Thymus (tissue), 11 donors: ENCODE results near the gene CD47. TPM values are rescaled to one million over a fixed set of nuclear protein-coding genes. Genes with fewer than 3 reads are reported as not detected.
A peak's percentile ranks its signal among the peaks of the same experiment; 100 is the strongest.

Source experiments
- DNase-seq, 9 donors: peaks; one replicate each; pipeline ENCODE4 v3.0.0-alpha.2; 2013; ENCODE audit warnings: low spot score in 9 of 9, low read depth in 6 of 9, missing footprints in 1 of 9
- H3K27ac ChIP-seq, 2 donors: one replicate each; pipeline ENCODE4 v1.5.1; 2013; ENCODE audit warnings: control low read depth in 1 of 2, low read depth in 1 of 2, low read length in 1 of 2, mild to moderate bottlenecking in 1 of 2, moderate library complexity in 1 of 2
- H3K27me3 ChIP-seq, 2 donors: one replicate each; pipeline ENCODE4 v1.5.1; 2013; ENCODE audit warnings: low read length in 1 of 2; ENCODE audit not compliant: control insufficient read depth in 2 of 2, insufficient read depth in 1 of 2
- H3K36me3 ChIP-seq, 2 donors: one replicate each; pipeline ENCODE4 v1.5.1; 2013; ENCODE audit warnings: low read length in 1 of 2, mild to moderate bottlenecking in 1 of 2, moderate library complexity in 1 of 2; ENCODE audit not compliant: control insufficient read depth in 2 of 2, insufficient read depth in 2 of 2
- H3K4me1 ChIP-seq, 2 donors: one replicate each; pipeline ENCODE4 v1.5.1; 2013; ENCODE audit warnings: low read length in 2 of 2; ENCODE audit not compliant: control insufficient read depth in 2 of 2, insufficient read depth in 2 of 2
- H3K4me3 ChIP-seq, 2 donors: one replicate each; pipeline ENCODE4 v1.5.1; 2013; ENCODE audit warnings: low read length in 2 of 2, control low read depth in 1 of 2, mild to moderate bottlenecking in 1 of 2
- H3K9me3 ChIP-seq, 2 donors: one replicate each; pipeline ENCODE4 v1.5.1; 2013; ENCODE audit warnings: low read length in 1 of 2, mild to moderate bottlenecking in 1 of 2; ENCODE audit not compliant: control insufficient read depth in 2 of 2, insufficient read depth in 1 of 2
- WGBS: extraction: QIAGEN DNeasy Blood & Tissue Kit; methylation state at CpG from one replicate; pipeline ENCODE4 v1.1.7; 2013; 5-methylcytosine and 5-hydroxymethylcytosine counted together
- polyA plus RNA-seq: library from polyadenylated mRNA; stranded (reverse); fragments of 200-250 nt; gene quantifications from one replicate; pipeline ENCODE4 v1.2.3, GENCODE V29; 2013
- total RNA-seq: library from RNA; stranded (reverse); fragments of 120-200 nt; gene quantifications from one replicate; pipeline ENCODE4 v1.2.4, GENCODE V29; 2013
- donor health status: healthy.

Gene CD47
- total and polyA plus RNA-seq, 2 donors: 65.8 to 103 TPM

GRCh38 chr3:108097322-108098002 is 6.6 kb upstream of the CD47 start:
- H3K36me3 ChIP-seq: no peaks in the 10 kb centered on the region
- H3K27me3 ChIP-seq: no peaks in the 10 kb centered on the region
- H3K4me1 ChIP-seq: peaks cover 27 to 54% of the 10 kb centered on the region in 2 donors
- H3K9me3 ChIP-seq: no peaks in the 10 kb centered on the region
- no peak for DNase-seq
- no peak overlapping the region for H3K4me3 ChIP-seq
- WGBS: 97% methylated on average over 8 of the region's 8 CpGs
- H3K27ac ChIP-seq: no peak overlapping the region

GRCh38 chr3:108096532-108097321 is 5.9 kb upstream of the CD47 start:
- peak in 1 of 9 donors; percentile 31 for DNase-seq
- peaks cover 28 to 57% of the 10 kb centered on the region in 2 donors for H3K4me1 ChIP-seq
- WGBS: 69% methylated on average over 9 of the region's 9 CpGs

GRCh38 chr3:108093616-108094015 is 2.8 kb upstream of the CD47 start:
- no peaks in the 10 kb centered on the region for H3K27me3 ChIP-seq
- peak in 1 of 9 donors; percentile 50 for DNase-seq
- H3K4me3 ChIP-seq: no peak overlapping the region
- peak overlapping the region in 1 of 2 donors; percentile 51 for H3K27ac ChIP-seq
- peaks cover 0 to 4% of the 10 kb centered on the region in 2 donors for H3K9me3 ChIP-seq
- H3K36me3 ChIP-seq: no peaks in the 10 kb centered on the region
- 64% methylated on average over 3 of the region's 3 CpGs for WGBS
- H3K4me1 ChIP-seq: peaks cover 10 to 39% of the 10 kb centered on the region in 2 donors

More at GRCh38 chr3:108096532-108097321, 5.9 kb upstream of the CD47 start:
- no peaks in the 10 kb centered on the region for H3K9me3 ChIP-seq
- no peaks in the 10 kb centered on the region for H3K27me3 ChIP-seq
- no peak overlapping the region for H3K4me3 ChIP-seq
- no peaks in the 10 kb centered on the region for H3K36me3 ChIP-seq
- no peak overlapping the region for H3K27ac ChIP-seq

- Histone ChIP-seq H3K9me3 (peaks cover 0 to 4% of the 10 kb centered on the region in 2 donors), H3K36me3 (no peaks in the 10 kb centered on the region), H3K4me3 (no peak overlapping the region), H3K27me3 (no peaks in the 10 kb centered on the region), H3K4me1 (peaks cover 10 to 41% of the 10 kb centered on the region in 2 donors), H3K27ac (peak overlapping the region in 1 of 2 donors; percentile 51)
- DNase-seq: peak in 1 of 9 donors; percentile 24
These were observed 2.2 kb upstream of the CD47 start for GRCh38 chr3:108093021-108093420.

- Histone ChIP-seq H3K27ac (peak overlapping the region in 1 of 2 donors; percentile 51), H3K4me1 (peaks cover 10 to 41% of the 10 kb centered on the region in 2 donors), H3K9me3 (peaks cover 0 to 4% of the 10 kb centered on the region in 2 donors), H3K36me3 (no peaks in the 10 kb centered on the region), H3K4me3 (no peak overlapping the region), H3K27me3 (no peaks in the 10 kb centered on the region)
- peak in 1 of 9 donors; percentile 30 for DNase-seq
- 86% methylated on average over 3 of the region's 3 CpGs for WGBS
These were observed 1.7 kb upstream of the CD47 start for GRCh38 chr3:108092501-108092900.

- peak overlapping the region; percentile 65 to 78 for H3K4me3 ChIP-seq
- H3K27ac ChIP-seq: peak overlapping the region; percentile 82 to 97
- DNase-seq: peak in 2 of 9 donors; percentile 46 to 66
- peaks cover 12 to 40% of the 10 kb centered on the region in 2 donors for H3K4me1 ChIP-seq
- H3K27me3 ChIP-seq: no peaks in the 10 kb centered on the region
- peaks cover 0 to 4% of the 10 kb centered on the region in 2 donors for H3K9me3 ChIP-seq
- 47% methylated on average over 41 of the region's 41 CpGs for WGBS
- peaks cover 0 to 4% of the 10 kb centered on the region in 2 donors for H3K36me3 ChIP-seq
These were observed 843 bp upstream of the CD47 start for GRCh38 chr3:108091498-108092250.

GRCh38 chr3:108090049-108090700 is 656 bp downstream of the CD47 start:
- Histone ChIP-seq H3K27me3 (no peaks in the 10 kb centered on the region), H3K36me3 (peaks cover 0 to 11% of the 10 kb centered on the region in 2 donors), H3K4me3 (peak overlapping the region; percentile 78 to 91), H3K4me1 (peaks cover 9 to 35% of the 10 kb centered on the region in 2 donors), H3K27ac (peak overlapping the region; percentile 95 to 97), H3K9me3 (peaks cover 0 to 4% of the 10 kb centered on the region in 2 donors)
- WGBS: under 1% methylated on average over 29 of the region's 29 CpGs
- peak in 7 of 9 donors; percentile 54 to 86 (median 63) for DNase-seq

- peaks cover 0 to 13% of the 10 kb centered on the region in 2 donors for H3K36me3 ChIP-seq
- peak in 2 of 9 donors; percentile 29 to 52 for DNase-seq
- no peaks in the 10 kb centered on the region for H3K27me3 ChIP-seq
- peak overlapping the region; percentile 78 to 91 for H3K4me3 ChIP-seq
- peaks cover 0 to 4% of the 10 kb centered on the region in 2 donors for H3K9me3 ChIP-seq
- H3K4me1 ChIP-seq: peaks cover 12 to 35% of the 10 kb centered on the region in 2 donors
- peak overlapping the region; percentile 95 to 97 for H3K27ac ChIP-seq
- 1% methylated on average over 10 of the region's 10 CpGs for WGBS
These were observed 1.3 kb downstream of the CD47 start for GRCh38 chr3:108089579-108089978.
